Heart left ventricle (tissue), 16 donors: Measurements from ENCODE around the gene ZNF80. TPM values are rescaled to one million over a fixed set of nuclear protein-coding genes. Genes with fewer than 3 reads are reported as not detected.
A peak's percentile ranks its signal among the peaks of the same experiment; 100 is the strongest.

Experiments used
- ATAC-seq, 4 donors: fragments of 200-7000 bp; cut with Tn5 transposase; one replicate each; pipeline ENCODE4 v1.9.1; 2020 to 2022; ENCODE audit warnings: moderate library complexity in 4 of 4, mild to moderate bottlenecking in 3 of 4, moderate number of reproducible peaks in 1 of 4
- DNase-seq, 5 donors: peaks; one replicate each; pipeline ENCODE4 v3.0.0-alpha.2; 2020
- H3K27ac ChIP-seq, 12 donors: fragments of 200-600 bp; sonication (generic) in 4 of 12; one replicate each; pipeline versions ENCODE4 v1.5.0 to v1.8.0; 2016 to 2022; ENCODE audit warnings: mild to moderate bottlenecking in 2 of 12
- H3K27me3 ChIP-seq, 9 donors: fragments of 200-600 bp; sonication (generic) in 2 of 9; one replicate each; pipeline versions ENCODE4 v1.5.1 to v1.8.0; 2016 to 2022; ENCODE audit warnings: mild to moderate bottlenecking in 3 of 9
- H3K36me3 ChIP-seq, 9 donors: fragments of 200-600 bp; sonication (generic) in 2 of 9; one replicate each; pipeline versions ENCODE4 v1.5.0 to v1.8.0; 2018 to 2022; ENCODE audit warnings: mild to moderate bottlenecking in 2 of 9
- H3K4me1 ChIP-seq, 12 donors: fragments of 200-600 bp; sonication (generic) in 4 of 12; one replicate each; pipeline versions ENCODE4 v1.5.0 to v1.8.0; 2016 to 2022; ENCODE audit warnings: mild to moderate bottlenecking in 3 of 12
- H3K4me3 ChIP-seq, 12 donors: fragments of 200-600 bp; sonication (generic) in 4 of 12; one replicate each; pipeline versions ENCODE4 v1.5.0 to v1.8.0; 2017 to 2022; ENCODE audit warnings: mild to moderate bottlenecking in 9 of 12, moderate library complexity in 4 of 12
- H3K9me3 ChIP-seq, 12 donors: fragments of 200-600 bp; sonication (generic) in 4 of 12; one replicate each; pipeline versions ENCODE4 v1.5.0 to v1.8.0; 2016 to 2022; ENCODE audit warnings: mild to moderate bottlenecking in 1 of 12
- CTCF ChIP-seq, 12 donors: fragments of 200-600 bp; sonication (generic) in 4 of 12; IDR thresholded peaks; one replicate each; pipeline versions ENCODE4 v1.5.0 to v1.8.0; 2018 to 2022; ENCODE audit warnings: antibody characterized with exemption in 12 of 12, mild to moderate bottlenecking in 5 of 12
- POLR2A ChIP-seq, 2 donors: fragments of 450-650 bp; IDR thresholded peaks; one replicate each; pipeline ENCODE4 v1.6.1; 2017; ENCODE audit warnings: antibody characterized with exemption in 2 of 2, mild to moderate bottlenecking in 2 of 2, moderate library complexity in 2 of 2
- WGBS, 4 donors: extraction: QIAGEN DNeasy Blood & Tissue Kit in 2 of 4; methylation state at CpG; one replicate each; pipeline versions ENCODE4 v1.1.5 to v1.1.7; 2013 to 2018; 5-methylcytosine and 5-hydroxymethylcytosine counted together
- intact Hi-C, 10 donors: fragments of 100-400 bp; cut with DNase I; formaldehyde crosslinking; loops; one replicate each; pipeline versions ENCODE4 v1.11.1 to v1.14.2; 2022
- polyA plus RNA-seq, 2 donors: library from polyadenylated mRNA; stranded (reverse); fragments of 200-250 nt; gene quantifications; one replicate each; pipeline ENCODE4 v1.2.3, GENCODE V29; 2013
- total RNA-seq, 9 donors: library from RNA; depleted of rRNA in 2 of 9; stranded (reverse); fragments of >200 nt in 2 of 9; fragmentation: NEBNext Ultra II Directional in 3 of 9; extraction: Animal tissue kit (Norgen Biotek cat#: 25700) in 3 of 9; gene quantifications; one replicate each; pipeline versions ENCODE4 v1.1.0 to v1.2.4, GENCODE V29; 2016 to 2023
- donor health status: ischemic (EF 13 %, LVEDD 7.1; RV severe dilation, severe dysfunction).
- donor health status: healthy with polysubstance abuse.
- donor health status: DM: no; HTN: yes; CAD: no.
- donor health status: DM: no; HTN: no; CAD: no.
- donor health status: ischemic (EF 25% LVEDD 6.9; RV normal size, moderate dysfunction).
- donor health status: ischemic (EF 25% LVEDD 5.7; RV mildly dilated, moderate dysfunction).
- donor health status: healthy.
- donor health status: DM: yes; HTN: yes; CAD: no.
- donor health status: ischemic (EF 35%, LVEDD 5.7; RV mildly dilated, moderate dysfunction).
- donor health status: nonischemic (EF 11% LVEDD 7.7; RV severe dilation, severe dysfunction).
- donor health status: DM: yes; HTN: yes; CAD: no.
- donor health status: PGD.
- donor health status: ischemic (EF 29% LVEDD 5.4; RV normal size, mild dysfunction).
- donor health status: nonischemic (EF 23%, LVEDD 6.1; RV moderate dilation, normal function).

ZNF80 gene
- total and polyA plus RNA-seq, 11 donors = 0.09 to 0.11 TPM; not detected in 9

GRCh38 chr3:114227076-114227475, 10.3 kb downstream of the ZNF80 start:
- WGBS, 4 donors = 87 to 95% (median 93%) methylated on average over 1 of the region's 1 CpG
- H3K27ac ChIP-seq = peak overlapping the region in 1 of 12 donors; percentile 67
- peaks cover 0 to 4% (median 0%) of the 10 kb centered on the region in 9 donors for H3K27me3 ChIP-seq
- intact Hi-C loops = no loop called here
- no peak overlapping the region for H3K4me3 ChIP-seq
- no peak for DNase-seq
- no peak for ATAC-seq
- H3K9me3 ChIP-seq = peaks cover 0 to 19% (median 12%) of the 10 kb centered on the region in 12 donors
- no peaks in the 10 kb centered on the region for H3K36me3 ChIP-seq
- TF ChIP-seq CTCF (IDR thresholded peaks at IDR 0.05) (no peak), POLR2A (IDR thresholded peaks at IDR 0.05) (no peak)
- H3K4me1 ChIP-seq = peaks cover 0 to 28% (median 0%) of the 10 kb centered on the region in 12 donors

- intact Hi-C loops = no loop called here
These were observed 11.1 kb downstream of the ZNF80 start for GRCh38 chr3:114226313-114226712.

GRCh38 chr3:114223143-114223542, 14.2 kb downstream of the ZNF80 start:
- Histone ChIP-seq H3K27me3 (peaks cover 0 to 4% (median 0%) of the 10 kb centered on the region in 9 donors), H3K36me3 (no peaks in the 10 kb centered on the region), H3K4me3 (no peak overlapping the region), H3K9me3 (peaks cover 0 to 19% (median 12%) of the 10 kb centered on the region in 12 donors), H3K4me1 (peaks cover 0 to 32% (median 0%) of the 10 kb centered on the region in 12 donors), H3K27ac (peak overlapping the region in 1 of 12 donors; percentile 73)
- ATAC-seq (no peak), DNase-seq (no peak)
- WGBS, 4 donors = 71 to 73% (median 71%) methylated on average over 3 of the region's 3 CpGs
- intact Hi-C loops = no loop called here
- no peak for TF ChIP-seq CTCF (IDR thresholded peaks at IDR 0.05)
- no peak for TF ChIP-seq POLR2A (IDR thresholded peaks at IDR 0.05)

More at GRCh38 chr3:114226313-114226712, 11.1 kb downstream of the ZNF80 start:
- H3K9me3 ChIP-seq = peaks cover 0 to 19% (median 12%) of the 10 kb centered on the region in 12 donors
- DNase-seq (no peak), ATAC-seq (no peak)
- no peak overlapping the region for H3K4me3 ChIP-seq
- peaks cover 0 to 2% (median 0%) of the 10 kb centered on the region in 9 donors for H3K27me3 ChIP-seq
- H3K27ac ChIP-seq = peak overlapping the region in 1 of 12 donors; percentile 67
- H3K36me3 ChIP-seq = no peaks in the 10 kb centered on the region
- peaks cover 0 to 30% (median 0%) of the 10 kb centered on the region in 12 donors for H3K4me1 ChIP-seq
- 89 to 100% (median 95%) methylated on average over 2 of the region's 2 CpGs for WGBS, 4 donors
- no peak for TF ChIP-seq POLR2A (IDR thresholded peaks at IDR 0.05)
- no peak for TF ChIP-seq CTCF (IDR thresholded peaks at IDR 0.05)

GRCh38 chr3:114221881-114222264, 15.5 kb downstream of the ZNF80 start:
- no peak for TF ChIP-seq CTCF (IDR thresholded peaks at IDR 0.05)
- TF ChIP-seq POLR2A (IDR thresholded peaks at IDR 0.05) = no peak
- Histone ChIP-seq H3K27ac (peak overlapping the region in 1 of 12 donors; percentile 73), H3K4me1 (peaks cover 0 to 32% (median 0%) of the 10 kb centered on the region in 12 donors), H3K36me3 (no peaks in the 10 kb centered on the region), H3K27me3 (peaks cover 0 to 4% (median 0%) of the 10 kb centered on the region in 9 donors), H3K4me3 (no peak overlapping the region), H3K9me3 (peaks cover 0 to 19% (median 12%) of the 10 kb centered on the region in 12 donors)
- 71 to 94% (median 93%) methylated on average over 1 of the region's 1 CpG for WGBS, 4 donors
- no peak for ATAC-seq
- no peak for DNase-seq
- intact Hi-C loops = no loop called here
